OCI-LY7 (cell line): ENCODE data around the gene ABCD1. TPM values are rescaled to one million over a fixed set of nuclear protein-coding genes. Genes with fewer than 3 reads are reported as not detected.

Experiments
- BruUV-seq: library from RNA; stranded (reverse); fragments of 400-500 nt; replicated peaks from 2 replicates; lab custom pipeline; 2021; lab: Mats Ljungman, UMichigan
- CTCF ChIA-PET: fragments of 300-600 bp; sonication (Branson Sonifier 250); formaldehyde crosslinking; loops from one replicate; lab custom pipeline; 2022; ENCODE audit warnings: antibody characterized with exemption; ENCODE audit not compliant: unreplicated experiment; lab: Charles Lee
- POLR2A ChIA-PET: fragments of 300-600 bp; sonication (Branson Sonifier 250); formaldehyde crosslinking; loops from one replicate; lab custom pipeline; 2022; ENCODE audit warnings: antibody characterized with exemption; lab: Charles Lee
- DNase-seq: peaks from one replicate; pipeline ENCODE4 v3.0.0-alpha.2; 2015; ENCODE audit warnings: low spot score
- H2AFZ ChIP-seq: fragments of 200-600 bp; sonication (generic), shearing (Covaris generic); 2 replicates; pipeline ENCODE4 v1.6.1; 2014; ENCODE audit warnings: mild to moderate bottlenecking, antibody characterized with exemption, low read length, moderate library complexity
- H3K27ac ChIP-seq: fragments of 200-600 bp; sonication (generic); 2 replicates; pipeline ENCODE4 v1.5.1; 2014; ENCODE audit warnings: mixed run types, low read depth, mild to moderate bottlenecking, moderate library complexity, low read length, inconsistent platforms; ENCODE audit not compliant: poor library complexity, severe bottlenecking
- H3K36me3 ChIP-seq: fragments of 200-600 bp; sonication (generic); 2 replicates; pipeline ENCODE4 v1.6.1; 2014; ENCODE audit warnings: mild to moderate bottlenecking, antibody characterized with exemption, low read length, moderate library complexity, mixed read lengths; ENCODE audit not compliant: insufficient read depth
- H3K4me1 ChIP-seq: fragments of 200-600 bp; sonication (generic); 2 replicates; pipeline ENCODE4 v1.5.1; 2014; ENCODE audit warnings: mild to moderate bottlenecking, low read length; ENCODE audit not compliant: insufficient read depth, poor library complexity, severe bottlenecking
- H3K4me2 ChIP-seq: fragments of 200-600 bp; sonication (generic); 2 replicates; pipeline ENCODE4 v1.6.1; 2014; ENCODE audit warnings: mild to moderate bottlenecking, low read length
- H3K4me3 ChIP-seq: fragments of 200-600 bp; sonication (generic); 2 replicates; pipeline ENCODE4 v1.5.1; 2014; ENCODE audit warnings: mild to moderate bottlenecking, low read depth, low read length; ENCODE audit not compliant: poor library complexity, severe bottlenecking
- H3K79me2 ChIP-seq: fragments of 200-600 bp; sonication (generic); 2 replicates; pipeline ENCODE4 v1.6.1; 2016; ENCODE audit warnings: low read depth, mild to moderate bottlenecking, low read length, moderate library complexity, mixed read lengths; ENCODE audit not compliant: insufficient read depth
- H3K9me2 ChIP-seq: fragments of 200-600 bp; sonication (generic); 2 replicates; pipeline ENCODE4 v1.6.1; 2016; ENCODE audit warnings: mild to moderate bottlenecking, low read length, mixed read lengths; ENCODE audit not compliant: insufficient read depth
- H3K9me3 ChIP-seq: fragments of 200-600 bp; sonication (generic); 2 replicates; pipeline ENCODE4 v1.6.1; 2014; ENCODE audit warnings: mild to moderate bottlenecking, mixed run types, low read length, mixed read lengths
- H4K20me1 ChIP-seq: fragments of 200-600 bp; sonication (generic); 2 replicates; pipeline ENCODE4 v1.6.1; 2014; ENCODE audit warnings: mild to moderate bottlenecking, antibody characterized with exemption, low read length, moderate library complexity, mixed read lengths; ENCODE audit not compliant: insufficient read depth
- CTCF ChIP-seq: fragments of 200-600 bp; sonication (generic); conservative IDR thresholded peaks from 2 replicates; pipeline ENCODE4 v1.5.1; 2014; ENCODE audit warnings: mild to moderate bottlenecking, antibody characterized with exemption, low read length, moderate library complexity, mixed read lengths
- EZH2phosphoT487 ChIP-seq: fragments of 200-600 bp; sonication (generic); IDR thresholded peaks from 2 replicates; pipeline ENCODE4 v1.6.1; 2018; ENCODE audit warnings: low read depth, borderline replicate concordance, mild to moderate bottlenecking, mixed run types, antibody characterized with exemption, low read length, moderate library complexity, mixed read lengths
- intact Hi-C: fragments of 100-400 bp; cut with micrococcal nuclease; formaldehyde crosslinking; loops from one replicate; pipeline ENCODE4 v1.10.0; 2022; ENCODE audit not compliant: unreplicated experiment
- total RNA-seq, 2 experiments: library from RNA; depleted of rRNA in 1 of 2; stranded (reverse); fragments of >200 nt in 1 of 2; shearing (Covaris generic) in 1 of 2; gene quantifications; 2 replicates each; pipeline ENCODE4 v1.2.3, GENCODE V29; 2014 to 2022

Gene ABCD1
- total RNA-seq, 2 experiments from 2014 or later: 6.9 to 8.8 TPM

- Histone ChIP-seq H3K4me3 (no peak overlapping the region), H2AFZ (no peak overlapping the region), H3K9me2 (no peaks in the 10 kb centered on the region), H4K20me1 (no peaks in the 10 kb centered on the region), H3K4me2 (no peak overlapping the region), H3K36me3 (no peaks in the 10 kb centered on the region), H3K27ac (no peak overlapping the region), H3K79me2 (no peaks in the 10 kb centered on the region), H3K4me1 (peaks cover 6% of the 10 kb centered on the region), H3K9me3 (no peaks in the 10 kb centered on the region)
- no peak for DNase-seq
- ChIA-PET POLR2A (no interaction called here), CTCF (no interaction called here)
- TF ChIP-seq CTCF: no peak
- no peak for TF ChIP-seq EZH2phosphoT487
- no TSS peak for BruUV-seq
- intact Hi-C loops: loop anchor here (10.0 kb wide), 2 partner anchors 66 to 84 kb away; partner anchors contain the start of genes PDZD4 and SLC6A8
These were observed 43.9 kb downstream of the ABCD1 start for GRCh38 chrX:153768311-153769157.

GRCh38 chrX:153769158-153769864, 44.7 kb downstream of the ABCD1 start:
- Histone ChIP-seq H3K79me2 (no peaks in the 10 kb centered on the region), H3K4me1 (peaks cover 6% of the 10 kb centered on the region), H3K4me3 (no peak overlapping the region), H3K4me2 (no peak overlapping the region), H2AFZ (no peak overlapping the region), H3K9me3 (no peaks in the 10 kb centered on the region), H3K9me2 (no peaks in the 10 kb centered on the region), H4K20me1 (no peaks in the 10 kb centered on the region), H3K36me3 (no peaks in the 10 kb centered on the region), H3K27ac (no peak overlapping the region)
- POLR2A ChIA-PET: no interaction called here
- CTCF ChIA-PET: no interaction called here
- no TSS peak for BruUV-seq
- TF ChIP-seq CTCF (no peak), EZH2phosphoT487 (no peak)
- DNase-seq: no peak
- intact Hi-C loops: loop anchor here (10.0 kb wide), 2 partner anchors 65 to 85 kb away; partner anchors contain the start of genes PDZD4 and SLC6A8
